Stimulated activated CD8-positive, alpha-beta memory T cell treated with anti-CD3 and anti-CD28 coated beads, Interleukin-15, amount 100 ng/mL, for 48 hours (primary cell): ENCODE results near the gene ZBED5.
"Not testable (repeated sequence)": the region's sequence is repeated elsewhere in the genome, so short reads cannot be mapped to it uniquely, and the experiment has no call there.

Experiments used
- DNase-seq, 2 donors: peaks; one replicate each; pipeline ENCODE4 v3.0.0-alpha.2; 2020; ENCODE audit warnings: low read depth in 2 of 2

The ZBED5 gene

DNA sequence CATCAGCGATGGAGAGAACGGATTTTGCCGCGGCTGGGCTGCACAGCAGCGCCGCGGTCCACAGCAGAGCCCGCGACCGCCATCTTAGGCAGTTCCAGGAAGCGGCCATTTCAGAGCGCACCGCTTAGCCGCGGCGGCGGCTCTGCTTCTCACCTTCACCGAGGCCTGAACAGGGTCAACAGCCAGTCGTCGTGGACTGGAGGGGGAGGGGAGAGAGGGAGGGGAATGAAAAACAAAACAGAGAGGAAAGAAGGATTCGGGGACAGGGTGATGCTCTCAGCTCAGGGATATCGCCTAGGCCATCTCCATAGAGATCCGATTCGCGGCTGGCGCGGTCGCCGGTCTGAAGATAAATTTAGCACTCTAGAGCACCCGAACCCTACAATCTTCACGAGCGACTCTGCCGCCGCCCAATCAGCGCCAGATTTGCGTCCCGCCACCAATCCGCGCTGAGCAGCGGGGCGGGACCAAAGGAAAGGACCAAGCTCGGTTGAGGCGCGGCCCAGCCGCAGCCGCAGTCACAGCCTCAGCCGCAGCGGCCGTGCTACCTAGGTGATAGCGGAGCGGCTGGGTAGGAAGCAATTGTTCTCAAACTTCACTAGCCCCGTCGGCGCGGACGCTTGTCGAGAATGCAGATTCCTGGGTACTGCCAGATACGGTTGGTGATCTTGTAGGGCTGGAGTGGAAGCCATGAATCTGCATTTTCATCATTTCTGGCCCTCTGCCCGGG, at the start of gene ZBED5:
TSS of gene ZBED5 (minus strand) at position 345 of the 730 bp plus-strand sequence. CDS start 3,108 bp downstream, outside the sequence.
- peak; percentile 95 for DNase-seq

DNA sequence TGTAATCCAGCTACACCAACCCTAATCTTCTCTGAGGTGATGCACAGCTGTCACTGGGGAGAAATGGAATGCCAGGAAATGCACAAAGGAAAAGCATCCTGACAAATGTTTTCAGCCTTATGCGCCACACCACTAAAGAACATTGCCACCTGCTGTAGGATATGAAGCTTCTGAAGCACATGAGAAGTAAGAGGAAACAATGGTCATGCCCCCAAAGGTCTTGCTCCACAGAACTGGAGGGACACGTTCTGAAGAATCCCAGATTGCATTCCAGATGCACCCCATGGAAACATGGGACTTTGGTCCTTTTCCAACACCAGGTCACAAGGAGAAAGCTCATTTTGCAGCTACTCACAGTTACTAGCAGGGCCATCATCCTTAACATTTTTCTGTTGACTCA, 48.7 kb upstream of the ZBED5 start:
- no peak for DNase-seq

DNA sequence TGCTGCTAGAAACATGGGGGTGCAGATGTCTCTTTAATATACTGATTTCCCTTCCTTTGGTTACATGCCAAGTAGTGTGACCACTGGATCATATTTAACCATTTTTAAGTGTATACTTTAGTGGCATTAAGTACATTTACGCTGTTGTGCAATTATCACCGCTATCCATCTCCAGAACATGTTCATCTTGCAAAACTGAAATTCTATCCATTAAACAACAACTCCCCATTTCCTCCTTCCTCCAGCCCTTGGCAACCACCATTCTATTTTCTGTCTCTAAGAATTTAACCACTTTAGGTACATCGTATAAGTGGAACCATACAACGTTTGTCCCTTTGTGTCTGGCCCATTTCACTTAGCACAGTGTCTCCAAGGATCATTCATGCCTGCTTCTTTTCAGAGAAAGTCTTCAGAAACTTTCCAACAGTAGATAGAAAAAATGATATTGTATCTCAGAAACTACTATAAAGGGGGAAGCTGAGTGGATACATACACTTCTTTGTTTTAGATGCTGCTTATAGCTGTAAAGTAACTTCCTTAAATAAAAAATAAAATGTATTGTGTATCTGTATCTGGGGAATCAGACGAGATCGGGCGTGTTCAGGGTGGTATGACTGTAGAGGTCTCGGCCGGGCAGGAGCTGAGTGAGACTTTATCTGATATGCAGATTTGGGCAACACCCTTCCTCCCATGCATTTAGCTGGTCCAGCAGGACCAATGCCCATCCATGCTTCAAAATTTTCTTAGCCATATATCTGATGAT, 44.6 kb upstream of the ZBED5 start:
- no peak for DNase-seq

DNA sequence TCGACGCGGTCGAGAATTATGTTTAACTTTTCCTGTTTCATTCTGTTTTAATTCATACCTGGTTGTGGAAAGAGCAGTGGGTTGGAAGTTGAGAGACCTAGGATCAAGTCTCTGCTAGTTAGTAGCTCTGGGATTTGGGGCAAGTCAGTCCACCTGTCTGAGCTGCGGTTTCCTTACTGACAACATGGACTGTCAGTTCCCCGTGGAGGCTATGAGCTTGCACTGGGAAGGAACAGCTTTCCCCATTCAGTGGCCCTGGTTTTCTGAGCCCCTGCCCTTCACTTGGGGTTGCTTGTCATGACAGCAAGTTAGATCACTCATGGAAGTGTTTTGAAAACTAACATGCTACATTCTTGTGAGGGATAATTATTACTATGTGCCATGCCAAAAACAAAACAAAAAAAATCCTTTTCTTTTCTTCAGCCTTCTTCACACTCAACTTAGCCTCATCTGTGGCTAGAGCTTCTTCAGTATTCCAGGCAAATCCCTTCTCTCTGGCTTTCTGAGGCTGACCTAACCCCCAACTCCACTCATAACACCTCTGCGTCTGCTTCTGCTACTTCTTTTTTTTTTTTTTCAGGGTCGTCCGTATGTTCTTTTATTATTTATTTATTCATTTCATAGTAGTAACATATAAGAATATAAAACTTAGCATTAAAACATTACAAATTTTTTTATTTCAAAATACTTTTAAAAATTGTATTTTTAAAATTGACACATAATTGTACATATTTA, 43.0 kb upstream of the ZBED5 start:
- no peak for DNase-seq

DNA sequence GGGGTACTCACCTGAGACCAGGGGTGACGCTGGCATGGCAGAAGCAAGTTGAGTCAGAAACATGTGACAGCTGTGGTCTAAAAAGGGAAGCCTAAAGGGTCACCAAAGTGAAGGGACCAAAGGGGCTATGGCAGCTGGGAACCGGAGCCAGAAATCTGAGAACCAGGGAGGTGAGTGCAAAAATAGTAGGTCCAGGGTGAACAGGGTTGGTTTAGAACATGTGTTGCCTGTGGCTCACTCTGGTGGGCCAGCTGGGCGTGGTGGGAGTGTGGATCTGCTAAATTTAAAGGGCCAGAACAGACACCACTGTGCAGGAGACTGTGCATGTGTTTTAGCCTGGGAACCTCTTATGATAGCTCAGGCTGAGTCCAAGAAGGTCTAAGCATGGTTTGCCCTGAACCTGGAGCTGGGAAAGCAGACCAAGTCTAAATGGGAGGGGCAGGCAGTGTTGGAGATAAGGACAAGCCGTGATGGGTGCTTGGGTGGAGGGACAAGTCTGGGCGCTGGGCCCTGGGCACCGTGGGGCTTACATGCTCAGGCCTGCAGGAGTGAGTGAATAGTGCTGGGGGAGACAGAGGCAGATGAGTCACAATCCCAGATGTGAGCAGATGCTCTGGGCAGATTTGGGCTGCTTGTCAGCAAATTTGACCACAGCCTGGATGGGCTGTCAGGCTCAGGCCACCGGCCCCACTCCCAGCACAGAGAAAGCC, 41.4 kb upstream of the ZBED5 start:
- no peak for DNase-seq

DNA sequence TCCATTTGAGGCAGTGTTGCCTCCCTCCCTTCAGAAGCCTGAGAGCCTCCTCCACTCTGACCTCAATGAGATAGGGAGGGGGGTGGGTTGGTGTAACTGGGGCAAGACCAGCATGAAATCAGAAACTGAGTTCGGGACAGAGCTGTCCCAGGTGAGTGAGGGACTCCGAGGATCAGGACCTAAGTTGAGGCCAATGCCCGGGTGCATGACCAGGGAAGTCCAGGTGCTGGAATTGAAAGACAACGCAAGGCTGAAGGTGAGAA, 40.8 kb upstream of the ZBED5 start:
- DNase-seq: no peak

- no peak for DNase-seq
Measured at GRCh38 chr11:10898003-10898762, 40.3 kb upstream of the ZBED5 start.

- DNase-seq: no peak
Measured at GRCh38 chr11:10897150-10897549, 39.3 kb upstream of the ZBED5 start.

DNA sequence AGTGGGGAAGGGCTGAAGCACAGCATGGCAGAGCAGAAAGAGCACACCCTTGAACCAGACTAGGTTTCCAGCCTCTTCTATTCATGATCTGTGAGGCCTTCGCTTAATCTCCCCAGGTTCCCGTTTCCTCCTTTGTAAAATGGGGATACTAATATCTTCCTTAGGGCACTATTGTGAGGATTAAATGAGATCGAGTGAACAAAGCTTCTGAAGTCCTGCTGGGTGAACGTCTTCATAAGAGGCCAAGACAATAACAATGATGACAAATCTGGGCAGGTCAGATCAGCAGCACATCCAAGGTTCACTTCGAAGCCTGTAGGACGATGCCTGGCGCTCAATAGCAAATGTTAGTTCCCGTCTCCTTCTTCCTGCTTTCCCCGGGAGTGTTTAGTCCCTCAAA, 38.6 kb upstream of the ZBED5 start:
- no peak for DNase-seq

GRCh38 chr11:10895285-10895684, 37.4 kb upstream of the ZBED5 start:
- DNase-seq: no peak

DNA sequence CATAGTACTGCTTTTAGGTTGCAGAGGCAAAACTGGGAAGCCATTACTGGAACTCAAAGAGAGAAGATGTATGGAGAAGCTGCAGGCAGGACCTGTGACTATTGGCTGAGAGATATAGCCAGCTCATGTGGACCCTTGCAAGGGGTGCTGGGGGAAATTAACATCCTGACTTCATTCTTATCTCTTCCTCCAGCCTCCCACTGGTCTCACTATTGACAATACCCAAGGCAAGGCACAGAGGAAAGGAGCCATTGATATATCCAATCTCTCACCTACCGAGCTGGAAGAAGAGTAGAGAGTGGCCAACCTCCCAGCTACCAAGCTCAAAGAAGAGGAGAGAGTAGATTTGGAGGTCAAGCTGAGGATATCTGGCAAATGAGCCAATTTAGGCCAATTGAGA, 36.8 kb upstream of the ZBED5 start:
- DNase-seq: no peak

DNA sequence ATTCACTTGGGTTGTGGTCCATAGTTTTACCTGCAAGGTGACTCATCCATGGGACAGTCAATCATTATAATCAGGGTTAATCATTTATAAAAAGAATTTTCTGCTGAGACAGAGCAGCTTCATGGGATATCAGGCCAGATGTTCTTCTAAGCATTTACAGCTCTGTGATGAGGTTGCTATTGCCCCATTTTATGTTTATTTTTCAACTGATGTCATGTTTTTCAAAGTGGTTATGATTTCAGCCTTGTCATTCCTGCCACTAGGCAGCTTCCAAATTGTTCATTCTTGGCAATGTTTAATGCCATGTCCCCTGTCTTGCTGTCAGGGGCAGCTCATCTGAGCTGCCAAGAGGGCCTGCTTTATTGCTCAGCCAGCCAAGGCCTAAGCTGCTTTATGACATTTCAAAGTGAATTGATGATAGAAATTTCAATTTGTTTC, 35.9 kb upstream of the ZBED5 start:
- DNase-seq: no peak

DNA sequence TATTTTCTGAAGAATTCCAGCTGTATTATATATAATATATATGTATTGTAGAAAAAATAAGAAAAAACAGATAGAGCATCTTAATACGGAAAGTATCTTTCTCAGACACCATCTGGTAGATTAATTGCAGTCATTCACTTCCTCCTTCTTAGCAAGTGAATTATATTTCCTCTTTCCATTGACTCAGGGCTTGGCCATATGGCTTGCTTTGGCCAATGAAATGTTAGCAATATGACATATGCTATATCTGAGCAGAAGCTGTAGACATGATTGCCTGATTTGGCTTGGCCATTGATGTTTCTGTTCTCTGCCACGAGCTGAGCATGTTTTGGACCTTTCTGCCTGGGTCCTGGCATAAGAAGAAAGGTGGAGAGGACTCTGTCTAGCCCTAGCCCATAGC, 34.4 kb upstream of the ZBED5 start:
- no peak for DNase-seq

DNA sequence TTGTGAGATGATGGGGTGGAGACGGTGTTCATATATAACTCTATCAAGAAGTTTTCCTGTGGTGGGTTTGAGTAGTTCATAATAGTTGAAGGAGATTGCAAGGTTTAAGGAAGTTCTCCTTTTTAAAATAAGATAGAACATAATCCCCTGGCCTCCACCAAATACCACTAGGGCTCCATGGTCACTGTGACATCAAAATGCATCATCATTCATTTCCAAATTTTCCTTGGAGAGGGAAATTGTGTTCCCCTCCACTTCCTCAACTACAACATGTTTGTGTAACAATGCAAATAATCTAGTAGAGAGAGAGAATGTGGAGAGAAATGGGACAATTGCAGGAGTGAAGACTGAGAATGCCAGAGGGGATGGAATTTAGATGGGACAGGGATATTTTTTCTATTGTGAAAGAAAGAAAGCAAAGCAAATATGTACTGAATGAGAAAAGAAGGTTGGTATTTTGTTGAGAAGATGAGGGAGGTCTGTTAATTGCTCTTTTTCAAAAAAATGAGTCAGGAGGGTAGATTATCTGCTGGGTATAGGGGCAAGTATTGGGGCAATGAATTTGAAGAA, 33.4 kb upstream of the ZBED5 start:
- DNase-seq: no peak

DNA sequence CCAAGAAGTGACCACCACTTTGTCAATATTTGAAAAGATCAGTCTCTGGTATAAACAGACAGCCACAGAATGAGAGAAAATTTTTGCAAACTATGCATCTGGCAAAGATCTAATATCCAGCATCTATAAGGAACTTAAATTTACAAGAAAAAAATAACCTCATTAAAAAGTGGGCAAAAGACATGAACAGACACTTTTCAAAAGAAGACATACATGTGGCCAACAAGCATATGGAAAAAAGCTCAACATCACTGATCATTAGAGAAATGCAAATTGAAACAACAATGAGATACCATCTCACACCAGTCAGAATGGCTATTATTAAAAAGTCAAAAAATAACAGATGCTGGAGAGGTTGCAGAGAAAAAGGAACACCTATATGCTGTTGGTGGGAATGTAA, 32.2 kb upstream of the ZBED5 start:
- DNase-seq: not testable (repeated sequence)

DNA sequence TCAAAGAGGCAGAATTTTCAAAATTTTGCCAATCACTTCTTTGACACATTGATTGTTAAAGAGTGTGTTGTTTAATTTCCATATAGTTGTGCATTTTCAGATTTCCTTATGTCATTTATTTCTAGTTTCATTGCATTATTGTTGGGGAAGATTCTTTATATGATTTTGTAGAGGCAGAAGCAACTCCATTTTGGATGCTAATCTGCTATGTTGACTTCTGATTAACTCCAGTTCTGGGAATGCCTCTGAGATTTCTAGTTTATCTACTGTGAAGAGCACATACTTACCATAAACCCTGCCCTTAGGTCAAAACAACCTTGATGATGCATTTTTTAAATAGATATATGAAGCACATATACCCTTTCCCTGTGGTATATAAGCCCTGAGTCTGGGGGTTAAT, 29.5 kb upstream of the ZBED5 start:
- no peak for DNase-seq

GRCh38 chr11:10886652-10887250, 28.9 kb upstream of the ZBED5 start:
- no peak for DNase-seq

- DNase-seq: no peak
Measured at GRCh38 chr11:10885703-10886363, 28.0 kb upstream of the ZBED5 start.

DNA sequence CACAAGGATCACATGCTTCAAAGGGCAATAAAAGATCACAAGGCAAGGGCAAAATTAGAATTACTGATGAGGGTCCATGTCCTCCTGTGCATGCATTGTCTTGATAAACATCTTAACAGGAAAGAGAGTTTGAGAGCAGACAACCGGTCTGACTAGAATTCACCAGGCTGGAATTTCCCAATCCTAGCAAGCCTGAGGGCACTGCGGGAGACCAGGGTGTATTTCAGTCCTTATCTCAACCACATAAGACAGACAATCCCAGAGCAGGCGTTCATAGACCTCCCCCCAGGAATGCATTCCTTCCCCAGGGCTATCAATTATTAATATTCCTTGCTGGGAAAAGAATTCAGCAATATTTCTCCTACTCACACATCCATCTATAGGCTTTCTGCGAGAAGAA, 26.4 kb upstream of the ZBED5 start:
- not testable (repeated sequence) for DNase-seq

GRCh38 chr11:10881892-10882291, 24.0 kb upstream of the ZBED5 start:
- DNase-seq: no peak
